SU-DHL-6 (cell line): ENCODE results near the gene PIGN.
A peak's percentile ranks its signal among the peaks of the same experiment; 100 is the strongest.

Source experiments
- H2AFZ ChIP-seq: fragments of 200-600 bp; sonication (generic); 2 replicates; pipeline ENCODE4 v1.6.1; 2014; ENCODE audit warnings: low read depth, mild to moderate bottlenecking, moderate library complexity, mixed read lengths, antibody characterized with exemption, low read length; ENCODE audit not compliant: severe bottlenecking
- H3F3A ChIP-seq: fragments of 200-600 bp; shearing (Covaris generic); 2 replicates; pipeline ENCODE4 v1.6.0; 2016; ENCODE audit warnings: antibody characterized with exemption, mild to moderate bottlenecking; ENCODE audit not compliant: insufficient read depth
- H3K27ac ChIP-seq: fragments of 200-600 bp; sonication (generic); 2 replicates; pipeline ENCODE4 v1.5.1; 2016; ENCODE audit warnings: low read depth, mild to moderate bottlenecking, low read length, moderate library complexity, mixed read lengths
- H3K27me3 ChIP-seq: fragments of 200-600 bp; sonication (generic), shearing (Covaris generic); 2 replicates; pipeline ENCODE4 v1.6.0; 2014; ENCODE audit warnings: mild to moderate bottlenecking, low read length
- H3K36me3 ChIP-seq: fragments of 200-600 bp; sonication (generic); 2 replicates; pipeline ENCODE4 v1.6.1; 2014; ENCODE audit warnings: mild to moderate bottlenecking, low read length, mixed read lengths
- H3K4me2 ChIP-seq: fragments of 300-600, 200-600 bp; shearing (Covaris generic), sonication (generic); 2 replicates; pipeline ENCODE4 v1.6.0; 2014; ENCODE audit warnings: low read length, low read depth, mild to moderate bottlenecking; ENCODE audit not compliant: poor library complexity, severe bottlenecking
- H3K4me3 ChIP-seq: fragments of 200-600 bp; sonication (generic); 2 replicates; pipeline ENCODE4 v1.5.1; 2014; ENCODE audit warnings: antibody characterized with exemption, low read length, mild to moderate bottlenecking, mixed read lengths; ENCODE audit not compliant: insufficient read depth, poor library complexity, severe bottlenecking
- H3K79me2 ChIP-seq: fragments of 200-600 bp; sonication (generic); 2 replicates; pipeline ENCODE4 v1.6.1; 2014; ENCODE audit warnings: mild to moderate bottlenecking, low read length, moderate library complexity; ENCODE audit not compliant: insufficient read depth
- H3K9ac ChIP-seq: fragments of 200-600 bp; sonication (generic); 2 replicates; pipeline ENCODE4 v1.7.0; 2014; ENCODE audit warnings: mild to moderate bottlenecking, low read length
- H3K9me2 ChIP-seq: fragments of 200-600 bp; sonication (generic); replicated peaks from 2 replicates; pipeline ENCODE4 v1.6.1; 2014; ENCODE audit warnings: low read length; ENCODE audit not compliant: insufficient read depth
- H3K9me3 ChIP-seq: fragments of 200-600 bp; sonication (generic); 2 replicates; pipeline ENCODE4 v1.6.1; 2014; ENCODE audit warnings: low read length, mixed read lengths; ENCODE audit not compliant: insufficient read depth
- H4K20me1 ChIP-seq: fragments of 200-600 bp; sonication (generic); 2 replicates; pipeline ENCODE4 v1.6.1; 2014; ENCODE audit warnings: low read depth, mild to moderate bottlenecking, antibody characterized with exemption, low read length, moderate library complexity, mixed read lengths
- EZH2phosphoT487 ChIP-seq: fragments of 200-600 bp; sonication (generic), shearing (Covaris generic); conservative IDR thresholded peaks from 2 replicates; pipeline ENCODE4 v1.6.1; 2018; ENCODE audit warnings: mild to moderate bottlenecking, antibody characterized with exemption, low read length, moderate library complexity, mixed read lengths
- TF ChIP-seq, protein P1 (sequence below): fragments of 200-600 bp; sonication (generic); IDR thresholded peaks from one replicate; pipeline ENCODE4 v1.5.1; 2017; ENCODE audit warnings: antibody characterized with exemption, mild to moderate bottlenecking, low read length, moderate library complexity; ENCODE audit not compliant: insufficient read depth, poor library complexity, severe bottlenecking

PIGN gene

DNA sequence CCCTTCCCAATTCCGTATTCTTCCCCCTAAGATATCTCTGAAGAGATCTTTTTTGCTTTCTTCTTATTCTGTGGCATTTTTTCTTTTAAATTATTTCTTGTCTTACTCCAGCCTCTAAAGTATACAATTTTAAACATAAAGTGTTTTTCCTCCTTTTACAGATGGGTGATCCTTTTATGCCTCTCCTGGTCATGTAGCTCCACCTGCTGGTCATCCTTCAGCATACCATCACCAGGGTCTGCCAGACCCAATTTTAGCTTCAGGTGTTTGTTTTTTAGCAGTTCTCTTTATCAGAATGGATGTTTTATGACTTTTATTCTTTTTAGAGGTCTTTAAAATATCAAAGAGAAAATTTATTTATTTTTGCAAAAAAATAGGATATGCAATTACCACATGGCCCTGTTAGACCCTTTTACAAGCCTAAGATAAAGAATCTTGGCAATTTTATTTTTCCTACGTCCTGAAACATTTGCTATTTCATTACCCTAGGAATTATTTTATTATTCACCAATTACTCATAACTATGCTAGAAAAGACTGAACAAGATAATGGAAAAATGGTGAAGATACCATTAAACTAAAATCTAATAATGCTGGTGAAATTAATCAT, 55.5 kb downstream of the PIGN start:
- Histone ChIP-seq H3K9ac (no peak overlapping the region), H3K27ac (no peak overlapping the region), H3K27me3 (no peaks in the 10 kb centered on the region), H4K20me1 (no peaks in the 10 kb centered on the region), H3F3A (peaks cover 16% of the 10 kb centered on the region; the same call in 1 of the 2 replicates), H2AFZ (no peak overlapping the region), H3K9me2 (no peaks in the 10 kb centered on the region), H3K36me3 (no peaks in the 10 kb centered on the region; the same call in 1 of the 2 replicates), H3K4me3 (no peak overlapping the region), H3K79me2 (no peaks in the 10 kb centered on the region), H3K9me3 (no peaks in the 10 kb centered on the region), H3K4me2 (no peak overlapping the region)
- TF ChIP-seq EZH2phosphoT487 = no peak
- TF ChIP-seq, protein P1, sequence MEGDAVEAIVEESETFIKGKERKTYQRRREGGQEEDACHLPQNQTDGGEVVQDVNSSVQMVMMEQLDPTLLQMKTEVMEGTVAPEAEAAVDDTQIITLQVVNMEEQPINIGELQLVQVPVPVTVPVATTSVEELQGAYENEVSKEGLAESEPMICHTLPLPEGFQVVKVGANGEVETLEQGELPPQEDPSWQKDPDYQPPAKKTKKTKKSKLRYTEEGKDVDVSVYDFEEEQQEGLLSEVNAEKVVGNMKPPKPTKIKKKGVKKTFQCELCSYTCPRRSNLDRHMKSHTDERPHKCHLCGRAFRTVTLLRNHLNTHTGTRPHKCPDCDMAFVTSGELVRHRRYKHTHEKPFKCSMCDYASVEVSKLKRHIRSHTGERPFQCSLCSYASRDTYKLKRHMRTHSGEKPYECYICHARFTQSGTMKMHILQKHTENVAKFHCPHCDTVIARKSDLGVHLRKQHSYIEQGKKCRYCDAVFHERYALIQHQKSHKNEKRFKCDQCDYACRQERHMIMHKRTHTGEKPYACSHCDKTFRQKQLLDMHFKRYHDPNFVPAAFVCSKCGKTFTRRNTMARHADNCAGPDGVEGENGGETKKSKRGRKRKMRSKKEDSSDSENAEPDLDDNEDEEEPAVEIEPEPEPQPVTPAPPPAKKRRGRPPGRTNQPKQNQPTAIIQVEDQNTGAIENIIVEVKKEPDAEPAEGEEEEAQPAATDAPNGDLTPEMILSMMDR = peak; percentile 99

DNA sequence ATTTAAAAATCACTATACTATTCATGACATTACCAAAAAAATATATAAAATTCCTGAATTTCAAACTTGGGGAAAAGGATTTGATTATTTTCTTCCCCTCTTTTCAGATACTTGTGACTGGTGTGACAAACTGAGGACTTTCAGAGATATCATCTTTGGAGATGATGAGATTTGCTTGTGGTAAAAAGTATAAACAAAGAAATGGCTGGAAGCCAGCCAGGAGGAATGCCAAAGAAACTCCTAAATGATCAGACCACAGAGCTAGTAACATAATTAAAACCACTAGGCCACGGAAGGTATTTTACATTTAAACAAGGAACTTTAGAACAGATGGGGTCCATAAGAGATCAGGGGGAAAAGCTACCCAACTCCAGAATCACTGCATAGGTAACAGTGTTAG, 58.7 kb downstream of the PIGN start:
- no peaks in the 10 kb centered on the region for H3K79me2 ChIP-seq
- TF ChIP-seq EZH2phosphoT487 = no peak
- TF ChIP-seq, protein P1 = no peak
- no peaks in the 10 kb centered on the region for H3K9me2 ChIP-seq
- H3K27ac ChIP-seq = no peak overlapping the region
- no peak overlapping the region for H3K4me2 ChIP-seq
- H4K20me1 ChIP-seq = no peaks in the 10 kb centered on the region
- H2AFZ ChIP-seq = no peak overlapping the region
- no peak overlapping the region for H3K9ac ChIP-seq
- no peak overlapping the region for H3K4me3 ChIP-seq
- no peaks in the 10 kb centered on the region; the same call in 1 of the 2 replicates for H3K36me3 ChIP-seq
- peaks cover 19% of the 10 kb centered on the region; the same call in 1 of the 2 replicates for H3F3A ChIP-seq
- no peaks in the 10 kb centered on the region for H3K27me3 ChIP-seq
- H3K9me3 ChIP-seq = no peaks in the 10 kb centered on the region

DNA sequence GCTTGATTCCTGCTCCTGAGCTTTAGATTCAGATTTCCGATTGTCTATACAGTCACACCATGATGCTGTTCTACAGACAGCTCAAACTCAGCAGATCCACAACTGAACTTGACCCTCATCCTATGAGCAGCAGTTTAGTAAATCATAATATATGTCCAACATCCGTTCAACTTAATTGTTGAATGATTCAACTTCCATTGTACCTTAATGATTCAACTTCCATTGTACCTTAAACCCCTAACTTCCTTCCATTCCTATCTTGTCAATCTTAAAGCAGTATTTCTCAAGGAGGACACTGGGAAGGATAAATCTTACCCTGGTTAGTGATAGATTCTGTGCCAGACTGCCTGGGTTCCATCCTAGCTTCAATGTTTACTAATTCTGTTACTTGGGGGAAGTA, 60.1 kb downstream of the PIGN start:
- Histone ChIP-seq H3K9me3 (no peaks in the 10 kb centered on the region), H3K4me2 (no peak overlapping the region), H3K27me3 (no peaks in the 10 kb centered on the region), H3K36me3 (no peaks in the 10 kb centered on the region; the same call in 1 of the 2 replicates), H4K20me1 (no peaks in the 10 kb centered on the region), H3K79me2 (no peaks in the 10 kb centered on the region), H3K9me2 (no peaks in the 10 kb centered on the region), H3K9ac (no peak overlapping the region), H2AFZ (no peak overlapping the region), H3K27ac (no peak overlapping the region), H3F3A (peaks cover 9% of the 10 kb centered on the region; the same call in 1 of the 2 replicates), H3K4me3 (no peak overlapping the region)
- TF ChIP-seq, protein P1 = no peak
- no peak for TF ChIP-seq EZH2phosphoT487
